ENCODE data around the gene C1QTNF1.

The C1QTNF1 gene

GRCh38 chr17:79093270-79093669 lies 69.3 kb downstream of the C1QTNF1 start:
- DNase-seq (ENCODE audit: low spot score) = no peak

DNA sequence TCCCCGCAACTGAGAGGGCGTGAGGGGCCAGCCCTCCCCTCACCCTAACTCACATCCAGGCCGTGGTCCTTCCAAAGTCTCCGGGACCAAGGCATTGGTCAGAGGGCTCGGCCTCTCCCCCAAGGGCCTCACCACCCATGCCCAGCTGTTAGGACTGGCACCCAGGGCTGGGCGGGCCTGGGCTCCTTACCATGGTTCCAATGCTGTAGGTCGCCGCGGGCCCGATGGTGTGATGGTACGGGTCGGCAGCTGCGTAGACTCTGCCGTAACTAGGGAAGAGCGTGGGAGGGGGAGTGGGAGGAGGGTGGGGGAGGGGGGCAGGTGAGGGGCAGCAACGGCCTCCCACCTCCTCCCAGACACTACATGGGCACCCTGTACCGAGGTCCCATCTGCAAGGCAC lies 70.3 kb downstream of the C1QTNF1 start:
- DNase-seq (ENCODE audit: low spot score) = no peak

- DNase-seq (ENCODE audit: low spot score) = no peak
These were observed 71.5 kb downstream of the C1QTNF1 start for GRCh38 chr17:79095345-79096055.

DNA sequence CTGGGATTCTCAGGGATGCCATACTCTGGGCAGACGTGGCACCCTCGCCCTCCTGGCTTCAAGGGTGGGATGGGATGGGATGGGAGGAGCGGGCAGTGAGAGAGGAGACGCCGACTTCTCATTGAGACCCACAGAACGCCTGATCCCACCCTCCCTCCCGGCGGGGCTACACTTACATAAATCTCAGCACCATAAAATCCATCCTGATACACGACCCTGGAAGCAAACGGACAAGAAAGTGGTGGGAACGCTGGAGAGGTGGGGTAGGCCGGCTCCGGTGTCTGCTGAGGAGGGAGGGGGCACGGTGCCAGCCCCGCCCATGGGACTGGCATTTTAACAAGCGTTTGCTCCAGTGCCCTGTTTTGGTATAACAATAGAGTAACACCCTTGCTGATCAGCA lies 72.5 kb downstream of the C1QTNF1 start:
- DNase-seq (ENCODE audit: low spot score) = no peak

GRCh38 chr17:79097226-79098055 lies 73.5 kb downstream of the C1QTNF1 start:
- no peak for DNase-seq (ENCODE audit: low spot score)

DNA sequence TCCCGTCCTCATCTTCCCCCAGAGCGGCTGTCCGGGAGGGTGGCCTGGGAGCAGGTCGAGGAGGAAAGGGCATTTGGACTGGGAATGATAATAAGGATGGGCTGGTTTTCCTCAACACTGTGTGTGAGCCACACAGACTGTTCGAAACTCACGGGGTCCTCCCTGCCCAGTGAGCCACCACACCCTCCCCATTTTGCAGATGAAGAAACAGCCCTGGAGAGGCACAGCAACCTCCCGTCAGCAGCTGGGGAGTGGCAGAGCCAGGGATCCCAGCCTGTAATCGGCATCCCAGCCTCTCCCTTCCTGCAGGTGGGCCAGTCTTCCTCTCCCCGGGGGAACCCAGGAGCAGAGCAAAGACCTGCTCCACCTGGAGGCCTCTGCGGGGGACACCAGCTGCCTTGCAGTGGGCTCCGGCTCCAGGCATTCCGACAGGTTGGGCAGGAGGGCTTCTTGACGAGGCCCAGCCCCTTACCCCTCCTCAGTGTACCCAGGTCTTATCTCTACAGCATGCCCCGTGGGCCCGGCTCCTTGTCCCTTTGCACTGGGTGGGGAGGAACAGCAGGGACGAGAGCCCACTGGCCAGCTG lies 74.4 kb downstream of the C1QTNF1 start:
- no peak for DNase-seq (ENCODE audit: low spot score)

Measured in AG08395 (cell line).